Vagina (tissue), 2 donors: ENCODE data around the gene NUP153. TPM values are rescaled to one million over a fixed set of nuclear protein-coding genes. Genes with fewer than 3 reads are reported as not detected.
"Not testable (repeated sequence)": the region's sequence is repeated elsewhere in the genome, so short reads cannot be mapped to it uniquely, and the experiment has no call there.

Experiments
- DNase-seq, 2 donors: peaks; one replicate each; pipeline ENCODE4 v3.0.0-alpha.2; 2017; ENCODE audit errors: extremely low spot score in 2 of 2
- H3K27ac ChIP-seq: fragments of 200-600 bp; sonication (generic); one replicate; pipeline ENCODE4 v1.5.1; 2019
- H3K27me3 ChIP-seq: fragments of 200-600 bp; sonication (generic); one replicate; pipeline ENCODE4 v1.5.1; 2019
- H3K36me3 ChIP-seq, 2 donors: fragments of 200-600 bp; sonication (generic); one replicate each; pipeline ENCODE4 v1.5.1; 2017 to 2019
- H3K4me1 ChIP-seq: fragments of 200-600 bp; sonication (generic); one replicate; pipeline ENCODE4 v1.5.1; 2019
- H3K4me3 ChIP-seq, 2 donors: fragments of 200-600 bp; sonication (generic); 1 replicate in 1 of 2; 2 replicates in 1 of 2; pipeline ENCODE4 v1.5.1; 2016 to 2019
- H3K9me3 ChIP-seq: fragments of 200-600 bp; sonication (generic); one replicate; pipeline ENCODE4 v1.5.1; 2019
- CTCF ChIP-seq, 3 experiments: fragments of 450-650 bp in 2 of 3; fragments of 200-600 bp in 1 of 3; sonication (generic) in 1 of 3; IDR thresholded peaks; one replicate each; pipeline ENCODE4 v1.5.1; 2017 to 2019; ENCODE audit warnings: antibody characterized with exemption in 3 of 3, mild to moderate bottlenecking in 2 of 3, moderate library complexity in 2 of 3
- POLR2A ChIP-seq, 2 donors: fragments of 450-650 bp; IDR thresholded peaks; one replicate each; pipeline ENCODE4 v1.6.1; 2017; ENCODE audit warnings: antibody characterized with exemption in 2 of 2, mild to moderate bottlenecking in 2 of 2, moderate library complexity in 2 of 2
- POLR2AphosphoS5 ChIP-seq, 2 donors: sonication (generic); formaldehyde crosslinking; IDR thresholded peaks; one replicate each; pipeline ENCODE4 v1.9.0; 2017; ENCODE audit warnings: antibody characterized with exemption in 2 of 2, mild to moderate bottlenecking in 2 of 2, low read depth in 1 of 2; ENCODE audit not compliant: insufficient read depth in 1 of 2
- intact Hi-C: fragments of 100-400 bp; cut with DNase I; formaldehyde crosslinking; loops from one replicate; pipeline ENCODE4 v1.15.1; 2023
- total RNA-seq: library from RNA; depleted of rRNA; stranded (reverse); fragments of >200 nt; gene quantifications from one replicate; pipeline ENCODE4 v1.2.3, GENCODE V29; 2016

The NUP153 gene
- total RNA-seq, 1 donor from 2014 or later: 44.0 TPM

GRCh38 chr6:17583811-17584210, 122.9 kb downstream of the NUP153 start:
- Histone ChIP-seq H3K9me3 (no peaks in the 10 kb centered on the region), H3K27me3 (no peaks in the 10 kb centered on the region), H3K36me3 (no peaks in the 10 kb centered on the region), H3K27ac (peak overlapping the region; percentile 57), H3K4me3 (no peak overlapping the region), H3K4me1 (peaks cover 6% of the 10 kb centered on the region)
- DNase-seq: no peak
- no peak for TF ChIP-seq POLR2AphosphoS5 (IDR thresholded peaks at IDR 0.05; ENCODE audit: insufficient read depth in 1 of 2, low read depth in 1 of 2)
- TF ChIP-seq CTCF (IDR thresholded peaks at IDR 0.05): no peak
- intact Hi-C loops: loop anchor here (5.0 to 10.0 kb wide), 3 partner anchors 109 to 427 kb away; partner anchors contain the start of gene RBM24

- intact Hi-C loops: loop anchor here (5.0 to 10.0 kb wide), 3 partner anchors 106 to 424 kb away; partner anchors contain the start of gene RBM24
- not testable (repeated sequence) for H3K4me1 ChIP-seq, H3K36me3 ChIP-seq, H3K27ac ChIP-seq, DNase-seq, H3K27me3 ChIP-seq, H3K9me3 ChIP-seq
- peak overlapping the region in 1 of 2 donors; percentile 63 for H3K4me3 ChIP-seq
Observed at GRCh38 chr6:17581282-17581681, 125.4 kb downstream of the NUP153 start.

GRCh38 chr6:17580518-17581048, 126.1 kb downstream of the NUP153 start:
- TF ChIP-seq POLR2A (IDR thresholded peaks at IDR 0.05) (no peak), CTCF (IDR thresholded peaks at IDR 0.05) (no peak), POLR2AphosphoS5 (IDR thresholded peaks at IDR 0.05; ENCODE audit: insufficient read depth in 1 of 2, low read depth in 1 of 2) (no peak)
- DNase-seq: no peak

GRCh38 chr6:17577059-17577458, 129.7 kb downstream of the NUP153 start:
- intact Hi-C loops: no loop called here
- no peak for DNase-seq
- no peak overlapping the region for H3K4me3 ChIP-seq
- no peaks in the 10 kb centered on the region for H3K27me3 ChIP-seq
- TF ChIP-seq POLR2AphosphoS5 (IDR thresholded peaks at IDR 0.05; ENCODE audit: insufficient read depth in 1 of 2, low read depth in 1 of 2) (no peak), POLR2A (IDR thresholded peaks at IDR 0.05) (no peak)
- H3K36me3 ChIP-seq: no peaks in the 10 kb centered on the region
- no peaks in the 10 kb centered on the region for H3K9me3 ChIP-seq
- no peak overlapping the region for H3K27ac ChIP-seq
- no peaks in the 10 kb centered on the region for H3K4me1 ChIP-seq

More at GRCh38 chr6:17580518-17581048, 126.1 kb downstream of the NUP153 start:
- no peaks in the 10 kb centered on the region for H3K9me3 ChIP-seq
- H3K4me3 ChIP-seq: peak overlapping the region; percentile 50 to 63
- no peaks in the 10 kb centered on the region for H3K27me3 ChIP-seq
- H3K36me3 ChIP-seq: no peaks in the 10 kb centered on the region
- intact Hi-C loops: loop anchor here (5.0 to 10.0 kb wide), 3 partner anchors 106 to 423 kb away; partner anchors contain the start of gene RBM24
- H3K4me1 ChIP-seq: peaks cover 6% of the 10 kb centered on the region
- peak overlapping the region; percentile 71 for H3K27ac ChIP-seq

GRCh38 chr6:17574866-17575560, 131.7 kb downstream of the NUP153 start:
- H3K9me3 ChIP-seq: no peaks in the 10 kb centered on the region
- H3K27me3 ChIP-seq: no peaks in the 10 kb centered on the region
- H3K36me3 ChIP-seq: no peaks in the 10 kb centered on the region
- H3K27ac ChIP-seq: no peak overlapping the region
- DNase-seq: no peak
- H3K4me3 ChIP-seq: no peak overlapping the region
- no peak for TF ChIP-seq POLR2A (IDR thresholded peaks at IDR 0.05)
- no peak for TF ChIP-seq CTCF (IDR thresholded peaks at IDR 0.05)
- peak in 1 of 2 donors; percentile 36 for TF ChIP-seq POLR2AphosphoS5 (IDR thresholded peaks at IDR 0.05; ENCODE audit: insufficient read depth in 1 of 2, low read depth in 1 of 2)
- intact Hi-C loops: no loop called here
- no peaks in the 10 kb centered on the region for H3K4me1 ChIP-seq

GRCh38 chr6:17565399-17565798, 141.3 kb downstream of the NUP153 start:
- TF ChIP-seq CTCF (IDR thresholded peaks at IDR 0.05) (no peak), POLR2A (IDR thresholded peaks at IDR 0.05) (no peak), POLR2AphosphoS5 (IDR thresholded peaks at IDR 0.05; ENCODE audit: insufficient read depth in 1 of 2, low read depth in 1 of 2) (no peak)
- intact Hi-C loops: no loop called here
- H3K9me3 ChIP-seq: no peaks in the 10 kb centered on the region
- no peak overlapping the region for H3K4me3 ChIP-seq
- no peak for DNase-seq
- H3K27me3 ChIP-seq: no peaks in the 10 kb centered on the region
- H3K27ac ChIP-seq: no peak overlapping the region
- no peaks in the 10 kb centered on the region for H3K4me1 ChIP-seq
- no peaks in the 10 kb centered on the region for H3K36me3 ChIP-seq
